ENCODE results near the gene BCL10.
A peak's percentile ranks its signal among the peaks of the same experiment; 100 is the strongest.

BCL10 gene

GRCh38 chr1:85224295-85224694 lies 52.1 kb downstream of the BCL10 start:
- ChIA-PET POLR2A (interaction anchor here (0.8 to 2.4 kb wide), 4 partner anchors 15 to 35 kb away, joined by 3 to 19 read pairs (median 4); partner anchors contain the start of genes C1orf52 and SYDE2), CTCF (interaction anchor here (0.5 to 1.7 kb wide), 7 partner anchors 10 to 1907 kb away, joined by 3 to 7 read pairs (median 3); no protein-coding TSS in a partner anchor)
- TF ChIP-seq ZNF16 (tag by site-specific recombination; IDR thresholded peaks at IDR 0.05; ENCODE audit: low read depth), result no peak
- no peak for TF ChIP-seq ZNF146 (tag by site-specific recombination; IDR thresholded peaks at IDR 0.05)
- TF ChIP-seq MYNN (tag by site-specific recombination; IDR thresholded peaks at IDR 0.05; ENCODE audit: borderline replicate concordance), result no peak
- TF ChIP-seq ZNF239 (tag by site-specific recombination; IDR thresholded peaks at IDR 0.05), result no peak
- TF ChIP-seq ZIC2 (tag by site-specific recombination; IDR thresholded peaks at IDR 0.05), result no peak
- no peak for TF ChIP-seq ZNF791 (tag by site-specific recombination; IDR thresholded peaks at IDR 0.05)
- no peak for TF ChIP-seq KLF16 (tag by site-specific recombination; IDR thresholded peaks at IDR 0.05)
- Histone ChIP-seq H3K4me1 (ENCODE audit: control insufficient read depth, insufficient read depth, low read length) (peaks cover 14% of the 10 kb centered on the region), H3K9me3 (ENCODE audit: control insufficient read depth, insufficient read depth, low read depth, low read length) (no peaks in the 10 kb centered on the region), H3K4me3 (ENCODE audit: low read depth, low read length) (no peak overlapping the region), H3K36me3 (ENCODE audit: control insufficient read depth in 2 of 2, insufficient read depth in 1 of 2, low read length in 2 of 2) (no peaks in the 10 kb centered on the region), H3K27ac (ENCODE audit: extremely low read depth, low read depth, low read length) (no peak overlapping the region)

DNA sequence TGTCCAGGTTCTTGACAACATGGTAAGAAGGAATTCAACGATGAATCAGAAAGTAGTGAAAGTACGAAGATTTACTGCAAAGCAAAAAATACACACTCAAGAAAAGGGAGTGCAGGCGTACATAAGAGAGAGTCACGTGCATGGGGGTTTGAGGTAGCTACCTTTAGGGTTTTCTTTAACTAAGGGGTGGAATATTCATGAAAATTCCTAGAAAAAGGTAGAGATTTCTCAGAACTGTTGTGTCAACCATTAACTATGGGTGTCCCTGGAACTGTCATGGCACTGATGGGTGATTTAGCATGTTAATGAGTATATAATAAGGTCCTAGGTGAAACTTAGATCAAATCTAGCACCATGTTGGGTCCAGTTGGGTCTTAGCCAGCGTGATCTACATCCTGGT lies 53.1 kb downstream of the BCL10 start:
- ChIA-PET CTCF (interaction anchor here (1.0 to 1.7 kb wide), 3 partner anchors 12 to 33 kb away, joined by 3 to 7 read pairs (median 3); no protein-coding TSS in a partner anchor), POLR2A (no interaction called here)

DNA sequence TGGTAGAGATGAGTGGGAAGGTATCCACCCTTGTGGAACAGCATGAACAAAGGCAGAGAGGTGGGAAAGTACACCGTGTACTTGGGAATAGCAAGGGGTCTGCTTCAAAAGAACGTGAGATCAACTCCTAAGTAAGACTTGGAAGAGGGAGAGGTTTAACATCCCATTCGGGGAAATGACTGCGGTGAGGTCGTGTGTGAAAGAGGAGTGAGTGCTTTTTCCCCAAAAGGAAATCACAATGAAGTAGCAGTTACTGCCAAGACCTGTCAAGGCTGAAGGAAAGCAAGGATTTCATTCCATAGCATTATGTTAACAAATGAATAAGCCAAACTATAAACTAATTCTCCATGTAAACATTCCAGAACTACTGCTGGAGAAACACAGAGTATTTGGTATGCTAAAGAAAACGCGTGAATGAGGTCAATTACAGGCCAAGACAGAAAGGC lies 55.7 kb downstream of the BCL10 start:
- POLR2A ChIA-PET, result no interaction called here
- Histone ChIP-seq H3K9me3 (ENCODE audit: control insufficient read depth, insufficient read depth, low read depth, low read length) (no peaks in the 10 kb centered on the region), H3K27ac (ENCODE audit: extremely low read depth, low read depth, low read length) (no peak overlapping the region), H3K36me3 (ENCODE audit: control insufficient read depth in 2 of 2, insufficient read depth in 1 of 2, low read length in 2 of 2) (no peaks in the 10 kb centered on the region), H3K4me1 (ENCODE audit: control insufficient read depth, insufficient read depth, low read length) (peaks cover 14% of the 10 kb centered on the region), H3K4me3 (ENCODE audit: low read depth, low read length) (no peak overlapping the region)
- no peak for TF ChIP-seq BCL11B (tag by site-specific recombination; IDR thresholded peaks at IDR 0.05; ENCODE audit: low read depth)
- TF ChIP-seq ZNF660 (tag by site-specific recombination; IDR thresholded peaks at IDR 0.05), result no peak
- TF ChIP-seq GLI4 (tag by site-specific recombination; IDR thresholded peaks at IDR 0.05), result no peak
- CTCF ChIA-PET, result interaction anchor here (0.8 kb wide), 2 partner anchors 15 to 29 kb away, joined by 3 to 4 read pairs; no protein-coding TSS in a partner anchor

More for the DNA sequence above, 53.1 kb downstream of the BCL10 start:
- Histone ChIP-seq H3K4me3 (ENCODE audit: low read depth, low read length) (no peak overlapping the region), H3K9me3 (ENCODE audit: control insufficient read depth, insufficient read depth, low read depth, low read length) (no peaks in the 10 kb centered on the region), H3K4me1 (ENCODE audit: control insufficient read depth, insufficient read depth, low read length) (peaks cover 14% of the 10 kb centered on the region), H3K36me3 (ENCODE audit: control insufficient read depth in 2 of 2, insufficient read depth in 1 of 2, low read length in 2 of 2) (no peaks in the 10 kb centered on the region), H3K27ac (ENCODE audit: extremely low read depth, low read depth, low read length) (no peak overlapping the region)
- no peak for TF ChIP-seq ZNF221 (tag by site-specific recombination; IDR thresholded peaks at IDR 0.05; ENCODE audit: borderline replicate concordance)
- 0 out of 2 replicates have a peak, but pooled peaks have one; percentile 18 for TF ChIP-seq ZNF146 (tag by site-specific recombination; IDR thresholded peaks at IDR 0.05)
- TF ChIP-seq ZNF792 (tag by site-specific recombination; IDR thresholded peaks at IDR 0.05), result no peak
- TF ChIP-seq PRDM1 (tag by site-specific recombination; IDR thresholded peaks at IDR 0.05), result 0 out of 2 replicates have a peak, but pooled peaks have one; percentile 25

DNA sequence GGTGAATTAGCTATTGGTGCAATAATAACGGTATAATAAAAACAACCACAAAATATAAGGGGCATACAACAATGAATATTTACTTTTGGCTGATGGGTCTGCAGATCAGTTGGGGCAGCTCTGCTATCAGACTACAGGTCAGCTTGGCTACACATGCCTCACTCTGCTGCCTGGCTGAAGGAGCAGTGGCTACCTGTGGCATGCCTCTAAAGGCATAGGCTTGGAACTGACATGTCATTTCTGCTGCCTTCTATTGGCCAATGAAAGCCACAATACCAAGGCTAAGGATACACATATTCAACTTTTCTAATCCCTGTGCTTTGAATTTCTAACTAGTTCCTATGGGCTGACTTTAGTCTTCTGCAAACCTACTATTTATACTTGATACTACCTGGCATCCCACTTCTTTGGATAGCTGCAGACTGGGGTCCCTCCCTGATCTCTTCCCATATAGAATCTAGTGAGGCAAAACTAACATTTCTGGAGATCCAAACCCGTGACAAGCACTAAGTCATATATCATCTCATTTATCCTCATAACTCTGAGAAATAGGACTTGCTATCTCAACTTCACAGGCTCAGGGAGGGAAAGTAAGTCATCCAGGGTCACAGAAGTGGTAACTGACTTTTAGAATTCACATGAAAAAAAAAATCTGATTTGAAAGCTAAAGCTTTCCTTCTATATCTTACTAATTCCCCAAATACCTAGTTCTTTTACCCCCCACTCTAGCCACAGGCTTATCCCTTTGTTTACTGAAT lies 56.4 kb downstream of the BCL10 start:
- ChIA-PET POLR2A (no interaction called here), CTCF (interaction anchor here (0.8 kb wide), 1 partner anchor 15 kb away, joined by 4 read pairs; no protein-coding TSS in a partner anchor)
- H3K4me3 ChIP-seq (ENCODE audit: low read depth, low read length), result no peak overlapping the region
- H3K9me3 ChIP-seq (ENCODE audit: control insufficient read depth, insufficient read depth, low read depth, low read length), result no peaks in the 10 kb centered on the region
- H3K4me1 ChIP-seq (ENCODE audit: control insufficient read depth, insufficient read depth, low read length), result peaks cover 6% of the 10 kb centered on the region; the same call in 1 of the 2 replicates
- H3K27ac ChIP-seq (ENCODE audit: extremely low read depth, low read depth, low read length), result no peak overlapping the region
- no peaks in the 10 kb centered on the region for H3K36me3 ChIP-seq (ENCODE audit: control insufficient read depth in 2 of 2, insufficient read depth in 1 of 2, low read length in 2 of 2)
- TF ChIP-seq ZNF580 (tag by site-specific recombination; IDR thresholded peaks at IDR 0.05) (no peak), SCRT1 (tag by site-specific recombination; IDR thresholded peaks at IDR 0.05; ENCODE audit: borderline replicate concordance) (peak; percentile 67; the same call in 1 of the 2 replicates), SCRT2 (tag by site-specific recombination; IDR thresholded peaks at IDR 0.05) (peak; percentile 72), ZNF555 (tag by site-specific recombination; conservative IDR thresholded peaks at IDR 0.05) (no peak)
- TF ChIP-seq, protein P1, sequence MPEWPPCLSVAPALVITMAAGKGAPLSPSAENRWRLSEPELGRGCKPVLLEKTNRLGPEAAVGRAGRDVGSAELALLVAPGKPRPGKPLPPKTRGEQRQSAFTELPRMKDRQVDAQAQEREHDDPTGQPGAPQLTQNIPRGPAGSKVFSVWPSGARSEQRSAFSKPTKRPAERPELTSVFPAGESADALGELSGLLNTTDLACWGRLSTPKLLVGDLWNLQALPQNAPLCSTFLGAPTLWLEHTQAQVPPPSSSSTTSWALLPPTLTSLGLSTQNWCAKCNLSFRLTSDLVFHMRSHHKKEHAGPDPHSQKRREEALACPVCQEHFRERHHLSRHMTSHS (tag by site-specific recombination; IDR thresholded peaks at IDR 0.05), result no peak
